Adrenal gland (tissue), 12 donors: ENCODE data around the gene PPM1B. TPM values are rescaled to one million over a fixed set of nuclear protein-coding genes. Genes with fewer than 3 reads are reported as not detected.
"Not testable (repeated sequence)": the region's sequence is repeated elsewhere in the genome, so short reads cannot be mapped to it uniquely, and the experiment has no call there.

Experiments
- DNase-seq, 7 donors: peaks; one replicate each; pipeline ENCODE4 v3.0.0-alpha.2; 2019 to 2020
- H3K27ac ChIP-seq, 5 donors: fragments of 200-600 bp; sonication (generic) in 4 of 5; 1 replicate in 3 of 5; 2 replicates in 2 of 5; pipeline versions ENCODE4 v1.5.1 to v1.8.0; 2016 to 2020; ENCODE audit warnings: mild to moderate bottlenecking in 1 of 5
- H3K27me3 ChIP-seq: fragments of 200-600 bp; 2 replicates; pipeline ENCODE4 v1.8.0; 2021
- H3K36me3 ChIP-seq, 2 donors: fragments of 200-600 bp; replicated peaks in 1 of 2; 1 replicate in 1 of 2; 2 replicates in 1 of 2; pipeline versions ENCODE4 v1.5.1 to v1.8.0; 2018 to 2022
- H3K4me1 ChIP-seq, 2 donors: fragments of 200-600 bp; replicated peaks in 1 of 2; 1 replicate in 1 of 2; 2 replicates in 1 of 2; pipeline versions ENCODE4 v1.5.1 to v1.8.0; 2018 to 2021
- H3K4me3 ChIP-seq, 4 donors: fragments of 200-600 bp; sonication (generic) in 3 of 4; one replicate each; pipeline ENCODE4 v1.5.1; 2016 to 2018
- H3K9me3 ChIP-seq, 3 donors: fragments of 200-600 bp; sonication (generic) in 1 of 3; replicated peaks in 1 of 3; 1 replicate in 2 of 3; 2 replicates in 1 of 3; pipeline versions ENCODE4 v1.5.1 to v1.8.0; 2016 to 2021
- CTCF ChIP-seq, 6 experiments: fragments of 450-650 bp in 4 of 6; fragments of 200-600 bp in 2 of 6; sonication (generic) in 1 of 6; IDR thresholded peaks; 1 replicate in 5 of 6; 2 replicates in 1 of 6; pipeline versions ENCODE4 v1.5.1 to v1.8.0; 2016 to 2021; ENCODE audit warnings: antibody characterized with exemption in 6 of 6, mild to moderate bottlenecking in 2 of 6, moderate library complexity in 1 of 6
- POLR2A ChIP-seq, 2 donors: fragments of 450-650 bp; IDR thresholded peaks; one replicate each; pipeline ENCODE4 v1.6.1; 2017; ENCODE audit warnings: antibody characterized with exemption in 2 of 2, mild to moderate bottlenecking in 2 of 2, moderate library complexity in 1 of 2
- whole genome bisulfite sequencing, 4 donors: extraction: QIAGEN DNeasy Blood & Tissue Kit in 2 of 4; methylation state at CpG; one replicate each; pipeline versions ENCODE4 v1.1.5 to v1.1.7; 2013 to 2017; 5-methylcytosine and 5-hydroxymethylcytosine counted together
- intact Hi-C, 2 donors: fragments of 100-400 bp; cut with DNase I; formaldehyde crosslinking; loops; one replicate each; pipeline versions ENCODE4 v1.14.1 to v1.15.0; 2022 to 2023
- polyA plus RNA-seq, 3 donors: library from polyadenylated mRNA; stranded (reverse); fragments of 200-250 nt in 2 of 3; fragments of 350-450 nt in 1 of 3; fragmentation: Illumina TruSeq in 1 of 3; extraction: RNeasy Lipid Tissue Mini Kit (QIAGEN cat#74804) in 1 of 3; gene quantifications; one replicate each; pipeline ENCODE4 v1.2.3, GENCODE V29; 2013 to 2014
- total RNA-seq, 9 donors: library from RNA; depleted of rRNA in 4 of 9; stranded (reverse); fragments of >200 nt in 4 of 9; fragments of 120-200 nt in 1 of 9; fragmentation: NEBNext Ultra II Directional in 1 of 9; extraction: Animal tissue kit (Norgen Biotek cat#: 25700) in 1 of 9; gene quantifications; one replicate each; pipeline versions ENCODE4 v1.1.0 to v1.2.4, GENCODE V29; 2013 to 2023
- donor health status: healthy with polysubstance abuse.
- donor health status: Bipolar disorder and iron deficiency.
- donor health status: DM: yes; HTN: yes; CAD: no.
- donor health status: DM: no; HTN: no; CAD: no.
- donor health status: DM: no; HTN: no; CAD: no.
- donor health status: DM: yes; HTN: yes; CAD: no.

Gene PPM1B
- total and polyA plus RNA-seq, 12 donors = 12.2 to 44.9 (median 32.6) TPM

- no peaks in the 10 kb centered on the region for H3K27me3 ChIP-seq
- H3K27ac ChIP-seq = peak overlapping the region; percentile 82 to 95 (median 92)
- intact Hi-C loops = loop anchor here in 1 of 2 donors (10.0 kb wide), 1 partner anchor 85 kb away; no protein-coding TSS in a partner anchor
- DNase-seq = peak; percentile 35 to 65 (median 49)
- peak overlapping the region; percentile 70 to 91 (median 81) for H3K4me3 ChIP-seq
- 0 to 1% (median 0%) methylated on average over 13 to 54 of the region's 54 CpGs for WGBS, 4 donors
- TF ChIP-seq POLR2A (IDR thresholded peaks at IDR 0.05) (peak in 1 of 2 donors; percentile 45), CTCF (IDR thresholded peaks at IDR 0.05) (no peak)
- no peaks in the 10 kb centered on the region for H3K36me3 ChIP-seq
- H3K4me1 ChIP-seq = peaks cover 14 to 46% of the 10 kb centered on the region in 2 donors
- H3K9me3 ChIP-seq = no peaks in the 10 kb centered on the region
These were observed 652 bp downstream of the PPM1B start for GRCh38 chr2:44169155-44169898.

GRCh38 chr2:44170311-44170717 lies 1.6 kb downstream of the PPM1B start:
- Histone ChIP-seq H3K4me1 (peaks cover 18 to 47% of the 10 kb centered on the region in 2 donors), H3K4me3 (peak overlapping the region in 2 of 4 donors; percentile 72 to 91), H3K27me3 (no peaks in the 10 kb centered on the region), H3K36me3 (no peaks in the 10 kb centered on the region), H3K9me3 (no peaks in the 10 kb centered on the region), H3K27ac (peak overlapping the region; percentile 18 to 95 (median 92))
- intact Hi-C loops = no loop called here
- TF ChIP-seq CTCF (IDR thresholded peaks at IDR 0.05) (no peak), POLR2A (IDR thresholded peaks at IDR 0.05) (peak in 1 of 2 donors; percentile 28)
- WGBS, 4 donors = 1 to 4% (median 2%) methylated on average over 3 of the region's 3 CpGs
- DNase-seq = no peak

- no peaks in the 10 kb centered on the region for H3K9me3 ChIP-seq
- WGBS, 4 donors = 14 to 30% (median 17%) methylated on average over 2 of the region's 2 CpGs
- H3K27me3 ChIP-seq = no peaks in the 10 kb centered on the region
- peak overlapping the region in 1 of 4 donors; percentile 91 for H3K4me3 ChIP-seq
- TF ChIP-seq CTCF (IDR thresholded peaks at IDR 0.05) = no peak
- TF ChIP-seq POLR2A (IDR thresholded peaks at IDR 0.05) = no peak
- H3K27ac ChIP-seq = peak overlapping the region in 4 of 5 donors; percentile 18 to 95 (median 76)
- H3K4me1 ChIP-seq = peaks cover 18 to 50% of the 10 kb centered on the region in 2 donors
- intact Hi-C loops = no loop called here
- DNase-seq = no peak
- H3K36me3 ChIP-seq = no peaks in the 10 kb centered on the region
These were observed 2.3 kb downstream of the PPM1B start for GRCh38 chr2:44171018-44171417.

- H3K9me3 ChIP-seq, H3K27me3 ChIP-seq, H3K36me3 ChIP-seq, intact Hi-C loops: not testable (repeated sequence)
- H3K4me3 ChIP-seq = peak overlapping the region in 1 of 4 donors; percentile 91
- DNase-seq = peak in 6 of 7 donors; percentile 13 to 62 (median 24)
- H3K4me1 ChIP-seq = peaks cover 18 to 50% of the 10 kb centered on the region in 2 donors
- WGBS, 4 donors = 66 to 74% (median 68%) methylated on average over 7 to 8 of the region's 8 CpGs
- H3K27ac ChIP-seq = peak overlapping the region in 2 of 5 donors; percentile 60 to 92
These were observed 2.8 kb downstream of the PPM1B start for GRCh38 chr2:44171442-44171841.
